ENCODE data around the gene ZNF554. TPM values are rescaled to one million over a fixed set of nuclear protein-coding genes. Genes with fewer than 3 reads are reported as not detected.

Gene ZNF554
- total and polyA plus RNA-seq, 4 donors = 1.1 to 8.8 (median 4.0) TPM

GRCh38 chr19:2782329-2782935, 37.2 kb upstream of the ZNF554 start:
- TF ChIP-seq CTCF (IDR thresholded peaks at IDR 0.05; ENCODE audit: control extremely low read depth, extremely low read depth) = no peak
- no peaks in the 10 kb centered on the region for H3K27me3 ChIP-seq (ENCODE audit: control insufficient read depth in 3 of 3, insufficient read depth in 3 of 3, low read length in 2 of 3)
- H3K36me3 ChIP-seq (ENCODE audit: control insufficient read depth in 4 of 4, insufficient read depth in 4 of 4, low read length in 4 of 4) = peaks cover 0 to 8% (median 1%) of the 10 kb centered on the region in 4 donors
- ATAC-seq (ENCODE audit: insufficient read depth, low FRiP score) = no peak
- H3K4me3 ChIP-seq = peak overlapping the region; percentile 85
- no peak for DNase-seq
- H3K4me1 ChIP-seq (ENCODE audit: control insufficient read depth in 5 of 5, insufficient read depth in 5 of 5, low read length in 5 of 5) = peaks cover 11 to 25% (median 16%) of the 10 kb centered on the region in 5 donors
- H3K9ac ChIP-seq (ENCODE audit: insufficient read depth in 1 of 2, low read length in 2 of 2) = peak overlapping the region; percentile 93 to 95
- WGBS, 2 donors = 2% methylated on average over 24 of the region's 24 CpGs
- H3K27ac ChIP-seq (ENCODE audit: low read depth in 1 of 2, low read length in 1 of 2) = peak overlapping the region; percentile 83 to 95
- H3K9me3 ChIP-seq (ENCODE audit: control insufficient read depth in 4 of 4, insufficient read depth in 3 of 4, low read length in 3 of 4) = no peaks in the 10 kb centered on the region

- TF ChIP-seq CTCF (IDR thresholded peaks at IDR 0.05; ENCODE audit: control extremely low read depth, extremely low read depth) = peak; percentile 55
- Histone ChIP-seq H3K27ac (ENCODE audit: low read depth in 1 of 2, low read length in 1 of 2) (peak within 1 kb of the TSS; percentile 83 to 95), H3K27me3 (ENCODE audit: control insufficient read depth in 3 of 3, insufficient read depth in 3 of 3, low read length in 2 of 3) (no peaks in the 10 kb centered on the region), H3K9ac (ENCODE audit: insufficient read depth in 1 of 2, low read length in 2 of 2) (peak within 1 kb of the TSS; percentile 93 to 95), H3K9me3 (ENCODE audit: control insufficient read depth in 4 of 4, insufficient read depth in 3 of 4, low read length in 3 of 4) (no peaks in the 10 kb centered on the region), H3K36me3 (ENCODE audit: control insufficient read depth in 4 of 4, insufficient read depth in 4 of 4, low read length in 4 of 4) (peaks cover 0 to 6% (median 0%) of the 10 kb centered on the region in 4 donors), H3K4me3 (peak within 1 kb of the TSS; percentile 85), H3K4me1 (ENCODE audit: control insufficient read depth in 5 of 5, insufficient read depth in 5 of 5, low read length in 5 of 5) (peaks cover 11 to 25% (median 16%) of the 10 kb centered on the region in 5 donors)
- ATAC-seq (ENCODE audit: insufficient read depth, low FRiP score) (peak; percentile 89), DNase-seq (peak; percentile 99)
- 0 to 1% methylated on average over 50 to 68 of the region's 68 CpGs for WGBS, 2 donors
Measured at GRCh38 chr19:2782936-2783780, 36.5 kb upstream of the ZNF554 start, which contains the start of gene SGTA. Gene SGTA, minus strand, starts transcription at chr19:2783273. Its CDS starts 14,205 bp downstream, at chr19:2769068.

GRCh38 chr19:2783781-2784145, 35.9 kb upstream of the ZNF554 start:
- H3K27me3 ChIP-seq (ENCODE audit: control insufficient read depth in 3 of 3, insufficient read depth in 3 of 3, low read length in 2 of 3) = no peaks in the 10 kb centered on the region

More at GRCh38 chr19:2783781-2784145, 35.9 kb upstream of the ZNF554 start:
- Histone ChIP-seq H3K9ac (ENCODE audit: insufficient read depth in 1 of 2, low read length in 2 of 2) (peak overlapping the region in 1 of 2 donors; percentile 50), H3K9me3 (ENCODE audit: control insufficient read depth in 4 of 4, insufficient read depth in 3 of 4, low read length in 3 of 4) (no peaks in the 10 kb centered on the region), H3K4me3 (no peak overlapping the region), H3K4me1 (ENCODE audit: control insufficient read depth in 5 of 5, insufficient read depth in 5 of 5, low read length in 5 of 5) (peaks cover 11 to 25% (median 16%) of the 10 kb centered on the region in 5 donors), H3K36me3 (ENCODE audit: control insufficient read depth in 4 of 4, insufficient read depth in 4 of 4, low read length in 4 of 4) (peaks cover 0 to 8% (median 0%) of the 10 kb centered on the region in 4 donors), H3K27ac (ENCODE audit: low read depth in 1 of 2, low read length in 1 of 2) (peak overlapping the region; percentile 58 to 83)
- ATAC-seq (ENCODE audit: insufficient read depth, low FRiP score) (no peak), DNase-seq (no peak)
- 75 to 79% methylated on average over 7 of the region's 7 CpGs for WGBS, 2 donors
- no peak for TF ChIP-seq CTCF (IDR thresholded peaks at IDR 0.05; ENCODE audit: control extremely low read depth, extremely low read depth)

All from lung (tissue), 12 donors.